Gastrocnemius medialis (tissue), 4 donors: ENCODE data around the gene SHB. TPM values are rescaled to one million over a fixed set of nuclear protein-coding genes. Genes with fewer than 3 reads are reported as not detected.

ENCODE experiments used
- ATAC-seq, 2 donors: fragments of 150-250 bp; one replicate each; pipeline ENCODE4 v1.9.1; 2016
- DNase-seq, 2 donors: peaks; one replicate each; pipeline ENCODE4 v3.0.0-alpha.2; 2019
- H3K27ac ChIP-seq, 4 donors: fragments of 200-600 bp; sonication (generic); 1 replicate in 1 of 4; 2 replicates in 3 of 4; pipeline ENCODE4 v1.5.1; 2016 to 2018; ENCODE audit warnings: mild to moderate bottlenecking in 2 of 4, moderate library complexity in 1 of 4
- H3K27me3 ChIP-seq, 3 donors: fragments of 200-600 bp; sonication (generic) in 2 of 3; 1 replicate in 1 of 3; 2 replicates in 2 of 3; pipeline versions ENCODE4 v1.5.1 to v1.6.0; 2016 to 2019; ENCODE audit warnings: mild to moderate bottlenecking in 1 of 3, moderate library complexity in 1 of 3
- H3K36me3 ChIP-seq, 2 donors: fragments of 200-600 bp; sonication (generic) in 1 of 2; one replicate each; pipeline ENCODE4 v1.5.1; 2017 to 2018
- H3K4me1 ChIP-seq, 2 donors: fragments of 200-600 bp; sonication (generic) in 1 of 2; one replicate each; pipeline ENCODE4 v1.5.1; 2016 to 2017; ENCODE audit warnings: mild to moderate bottlenecking in 2 of 2
- H3K4me3 ChIP-seq, 4 donors: fragments of 200-600 bp; sonication (generic) in 3 of 4; 1 replicate in 1 of 4; 2 replicates in 3 of 4; pipeline ENCODE4 v1.5.1; 2016 to 2019; ENCODE audit warnings: mild to moderate bottlenecking in 2 of 4
- H3K9me3 ChIP-seq, 3 donors: fragments of 200-600 bp; sonication (generic) in 2 of 3; 1 replicate in 1 of 3; 2 replicates in 2 of 3; pipeline ENCODE4 v1.5.1; 2016 to 2019
- CTCF ChIP-seq, 5 experiments: fragments of 450-650 bp in 3 of 5; fragments of 200-600 bp in 2 of 5; sonication (generic) in 2 of 5; IDR thresholded peaks in 4 of 5; conservative IDR thresholded peaks in 1 of 5; 1 replicate in 4 of 5; 2 replicates in 1 of 5; pipeline ENCODE4 v1.5.1; 2016 to 2019; ENCODE audit warnings: antibody characterized with exemption in 5 of 5, mild to moderate bottlenecking in 3 of 5, moderate library complexity in 3 of 5
- POLR2A ChIP-seq, 2 donors: fragments of 450-650 bp; IDR thresholded peaks; one replicate each; pipeline ENCODE4 v1.6.1; 2017; ENCODE audit warnings: antibody characterized with exemption in 2 of 2, mild to moderate bottlenecking in 2 of 2, moderate library complexity in 2 of 2
- in situ Hi-C, 4 donors: fragments of 200-750 bp; cut with MboI; loops; one replicate each; pipeline versions ENCODE4 v1.15.0 to v1.8.0; 2017; ENCODE audit warnings: low sequenced_read_pairs in 4 of 4
- intact Hi-C: fragments of 100-400 bp; cut with DNase I; formaldehyde crosslinking; loops from one replicate; pipeline ENCODE4 v1.15.1; 2023; ENCODE audit warnings: low total_unique reads
- total RNA-seq, 4 donors: library from RNA; depleted of rRNA; stranded (reverse); fragments of >200 nt; gene quantifications; one replicate each; pipeline versions ENCODE4 v1.1.0 to v1.2.3, GENCODE V29; 2016

SHB gene
- total RNA-seq, 4 donors from 2014 or later = 1.2 to 6.1 (median 4.6) TPM

DNA sequence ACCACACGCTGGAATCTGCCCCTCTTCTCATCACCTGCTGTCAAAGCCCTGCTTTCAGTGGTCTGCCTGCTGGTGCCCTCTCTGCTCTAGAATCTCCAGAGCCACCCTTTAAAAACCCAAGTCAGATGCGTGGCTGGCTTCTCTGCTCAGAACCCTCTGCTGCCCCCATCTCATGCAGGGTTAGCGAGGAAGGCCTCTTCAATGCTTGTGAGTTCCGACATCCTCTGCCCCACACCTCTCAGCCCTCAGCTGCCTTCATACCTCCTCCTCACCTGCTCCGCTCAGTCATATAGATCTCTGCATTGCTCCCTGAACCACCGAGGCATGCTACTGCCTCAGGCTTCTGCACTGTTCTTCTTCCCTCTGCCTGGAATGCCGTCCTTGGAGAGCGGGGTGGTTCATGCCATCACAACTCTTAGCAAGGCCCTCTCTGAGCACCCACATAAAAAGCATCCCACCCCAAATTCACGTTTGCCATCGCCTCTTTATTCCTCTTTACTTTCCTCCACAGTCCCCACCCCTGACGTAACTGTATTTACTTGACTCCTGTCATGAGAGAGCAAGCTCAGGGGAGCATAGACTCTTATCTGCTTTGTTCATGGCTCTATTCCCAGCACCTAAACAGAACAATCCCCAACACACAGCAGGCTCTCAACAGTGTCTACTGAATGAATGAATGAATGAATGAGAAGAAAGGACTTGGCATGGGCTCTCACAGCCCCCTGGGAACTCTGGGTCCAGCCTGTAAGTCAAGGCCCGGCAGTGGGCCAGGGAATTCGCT, 10.4 kb downstream of the SHB start:
- TF ChIP-seq POLR2A (IDR thresholded peaks at IDR 0.05) = no peak
- no peak for TF ChIP-seq CTCF (IDR thresholded peaks at IDR 0.05 in 4 of 5, conservative IDR thresholded peaks at IDR 0.05 in 1 of 5)

GRCh38 chr9:38057416-38058195, 11.4 kb downstream of the SHB start:
- Histone ChIP-seq H3K27me3 (no peaks in the 10 kb centered on the region), H3K4me1 (peaks cover 17 to 35% of the 10 kb centered on the region in 2 donors), H3K27ac (peak overlapping the region in 1 of 4 donors; percentile 59), H3K36me3 (no peaks in the 10 kb centered on the region), H3K9me3 (no peaks in the 10 kb centered on the region), H3K4me3 (no peak overlapping the region)
- in situ Hi-C loops (loop anchor here in 1 of 4 donors (25.0 kb wide), 3 partner anchors 105 to 595 kb away; partner anchors contain the start of genes FBXO10, TOMM5 and ZBTB5), intact Hi-C loops (no loop called here)
- DNase-seq (no peak), ATAC-seq (no peak)
- TF ChIP-seq CTCF (IDR thresholded peaks at IDR 0.05 in 4 of 5, conservative IDR thresholded peaks at IDR 0.05 in 1 of 5) (no peak), POLR2A (IDR thresholded peaks at IDR 0.05) (no peak)

More for the DNA sequence above, 10.4 kb downstream of the SHB start:
- DNase-seq = no peak
- H3K4me3 ChIP-seq = no peak overlapping the region
- no peaks in the 10 kb centered on the region for H3K36me3 ChIP-seq
- no peak for ATAC-seq
- H3K9me3 ChIP-seq = no peaks in the 10 kb centered on the region
- intact Hi-C loops = no loop called here
- in situ Hi-C loops = loop anchor here in 1 of 4 donors (25.0 kb wide), 3 partner anchors 104 to 596 kb away; partner anchors contain the start of genes FBXO10, TOMM5 and ZBTB5
- H3K27me3 ChIP-seq = no peaks in the 10 kb centered on the region
- peaks cover 22 to 45% of the 10 kb centered on the region in 2 donors for H3K4me1 ChIP-seq
- H3K27ac ChIP-seq = peak overlapping the region; percentile 28 to 59 (median 54)

DNA sequence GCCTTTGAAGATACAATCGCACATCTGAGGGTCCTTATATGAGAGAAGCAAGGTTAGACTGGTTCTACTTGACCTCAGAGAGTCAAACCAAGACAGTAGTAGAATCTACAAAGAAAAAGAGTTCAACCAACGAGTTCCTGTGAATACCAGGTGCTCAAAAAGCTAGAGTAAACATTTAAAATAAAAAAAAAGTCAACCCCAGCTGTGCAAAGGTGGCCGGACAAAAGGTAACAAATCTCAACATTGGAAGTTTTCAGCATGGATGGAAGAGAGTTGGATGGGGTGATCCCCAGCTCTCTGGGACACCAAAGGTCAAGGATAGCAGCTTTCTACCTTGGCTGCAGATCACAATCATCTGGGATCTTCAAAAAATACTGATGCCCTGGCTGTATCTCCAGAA, 14.4 kb downstream of the SHB start:
- intact Hi-C loops = no loop called here
- Histone ChIP-seq H3K4me1 (peaks cover 17 to 19% of the 10 kb centered on the region in 2 donors), H3K9me3 (no peaks in the 10 kb centered on the region), H3K27me3 (no peaks in the 10 kb centered on the region), H3K4me3 (no peak overlapping the region), H3K36me3 (no peaks in the 10 kb centered on the region), H3K27ac (no peak overlapping the region)
- DNase-seq (no peak), ATAC-seq (no peak)
- in situ Hi-C loops = loop anchor here in 1 of 4 donors (25.0 kb wide), 3 partner anchors 108 to 592 kb away; partner anchors contain the start of genes FBXO10, TOMM5 and ZBTB5
- TF ChIP-seq CTCF (IDR thresholded peaks at IDR 0.05 in 4 of 5, conservative IDR thresholded peaks at IDR 0.05 in 1 of 5) (no peak), POLR2A (IDR thresholded peaks at IDR 0.05) (no peak)

- Histone ChIP-seq H3K27me3 (no peaks in the 10 kb centered on the region), H3K27ac (no peak overlapping the region), H3K4me3 (no peak overlapping the region), H3K9me3 (no peaks in the 10 kb centered on the region), H3K36me3 (no peaks in the 10 kb centered on the region), H3K4me1 (peaks cover 18 to 21% of the 10 kb centered on the region in 2 donors)
- DNase-seq = no peak
- TF ChIP-seq POLR2A (IDR thresholded peaks at IDR 0.05) (no peak), CTCF (IDR thresholded peaks at IDR 0.05 in 4 of 5, conservative IDR thresholded peaks at IDR 0.05 in 1 of 5) (no peak)
- intact Hi-C loops = no loop called here
- in situ Hi-C loops = loop anchor here in 1 of 4 donors (25.0 kb wide), 3 partner anchors 108 to 592 kb away; partner anchors contain the start of genes FBXO10, TOMM5 and ZBTB5
- no peak for ATAC-seq
Measured at GRCh38 chr9:38053697-38054461, 15.1 kb downstream of the SHB start.
